Fibroblast of the aortic adventitia (primary cell): ENCODE measurements around the gene SPAG9. TPM values are rescaled to one million over a fixed set of nuclear protein-coding genes. Genes with fewer than 3 reads are reported as not detected.
A peak's percentile ranks its signal among the peaks of the same experiment; 100 is the strongest.

Source experiments
- DNase-seq: peaks from one replicate; pipeline ENCODE4 v3.0.0-alpha.2; 2010; ENCODE audit warnings: low read depth
- H3K4me3 ChIP-seq: 2 replicates; pipeline ENCODE4 v1.5.1; 2011; ENCODE audit warnings: low read depth, mild to moderate bottlenecking, control low read depth, low read length, moderate library complexity
- CTCF ChIP-seq: IDR thresholded peaks from 2 replicates; pipeline ENCODE4 v1.5.1; 2011; ENCODE audit warnings: mild to moderate bottlenecking, low read length, control low read depth, inconsistent platforms; ENCODE audit not compliant: insufficient read depth
- total RNA-seq: library from RNA; depleted of rRNA; stranded (reverse); fragments of >200 nt; gene quantifications from 2 replicates; pipeline ENCODE4 v1.2.3, GENCODE V29; 2012; ENCODE audit warnings: low replicate concordance

SPAG9 gene
- total RNA-seq, 1 donor: 135 TPM

DNA sequence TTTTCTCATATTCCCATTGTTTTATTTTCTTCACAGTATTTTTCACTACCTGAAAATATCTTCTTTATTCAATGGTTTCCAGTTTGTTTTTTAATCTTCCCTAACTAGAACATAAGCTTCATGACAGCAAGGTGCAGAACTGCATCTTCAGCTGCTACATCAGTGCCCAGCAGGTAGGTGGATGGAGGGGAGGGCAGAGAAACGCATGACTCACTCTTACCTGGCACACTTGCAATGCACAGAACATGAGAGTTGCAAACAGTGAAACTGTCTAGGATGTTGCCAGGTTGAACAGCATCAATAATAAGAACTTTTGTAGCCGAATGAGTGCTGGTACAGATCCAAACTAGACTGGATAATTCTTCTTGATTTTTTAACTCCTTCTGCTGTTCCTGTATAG is 127.1 kb downstream of the SPAG9 start:
- no peak for TF ChIP-seq CTCF
- DNase-seq: no peak
- no peak overlapping the region for H3K4me3 ChIP-seq

DNA sequence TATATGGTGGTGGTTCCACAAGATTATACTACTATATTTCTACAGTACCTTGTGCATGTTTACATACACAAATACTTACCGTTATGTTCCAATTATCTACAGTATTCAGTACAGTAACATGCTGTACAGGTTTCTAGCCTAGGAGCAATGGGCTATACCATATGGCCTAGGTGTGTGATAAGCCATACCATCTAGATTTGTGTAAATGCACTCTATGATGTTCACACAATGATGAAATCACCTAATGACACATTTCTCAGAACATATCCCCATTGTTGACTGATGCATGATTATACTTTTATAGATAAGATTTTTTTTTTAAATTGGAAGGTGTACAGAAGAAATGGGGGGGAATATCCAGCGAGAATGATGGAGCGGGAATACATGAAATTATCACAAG is 131.5 kb downstream of the SPAG9 start:
- DNase-seq: no peak
- H3K4me3 ChIP-seq: no peak overlapping the region
- TF ChIP-seq CTCF: no peak

DNA sequence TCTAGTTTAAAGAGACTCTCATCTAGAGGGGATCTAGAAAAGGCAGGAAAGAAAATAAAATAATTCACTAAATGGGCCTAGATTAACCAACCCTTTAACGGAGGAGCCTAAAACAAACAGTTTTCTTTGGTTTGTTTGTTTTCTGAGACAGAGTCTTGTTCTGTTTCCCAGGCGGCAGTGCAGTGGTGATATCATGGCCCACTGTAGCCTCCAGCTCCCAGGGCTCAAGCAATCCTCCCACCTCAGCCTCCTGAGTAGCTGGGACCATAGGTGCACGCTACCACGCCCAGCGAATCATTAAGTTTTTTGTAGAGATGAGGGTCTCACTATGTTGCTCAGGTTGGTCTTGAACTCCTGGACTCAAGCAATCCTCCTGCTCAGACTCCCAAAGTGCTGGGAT is 132.2 kb downstream of the SPAG9 start:
- DNase-seq: no peak
- H3K4me3 ChIP-seq: no peak overlapping the region
- no peak for TF ChIP-seq CTCF

DNA sequence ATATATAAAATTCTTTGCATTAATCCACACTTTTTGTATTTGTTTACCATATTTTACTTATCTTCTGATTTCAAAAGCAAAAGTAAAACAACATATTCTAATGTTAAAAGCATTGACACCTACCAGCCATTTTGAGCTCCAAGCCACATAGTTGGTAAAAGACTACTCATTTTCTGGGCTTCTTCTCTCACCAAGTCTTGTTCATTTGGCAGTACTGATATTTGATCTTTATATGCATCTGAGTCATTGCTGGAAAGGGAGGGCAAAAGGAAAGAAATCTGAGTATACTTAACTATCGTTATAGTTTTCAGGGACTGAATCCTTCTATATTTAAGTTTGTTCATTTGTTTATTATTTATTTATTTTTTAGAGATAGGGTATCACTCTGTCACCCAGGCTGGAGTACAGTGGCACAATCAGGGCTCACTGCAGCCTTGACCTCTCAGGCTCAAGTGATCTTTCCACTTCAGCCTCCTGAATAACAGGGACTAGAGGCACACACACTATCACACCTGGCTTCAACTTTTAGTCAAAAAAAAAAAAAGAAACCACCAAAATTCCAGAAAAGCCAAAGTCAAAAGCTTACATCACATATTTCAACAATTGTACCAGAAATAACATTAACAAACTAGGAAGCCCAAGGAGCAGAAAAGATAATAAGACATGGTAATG is 133.5 kb downstream of the SPAG9 start:
- no peak overlapping the region for H3K4me3 ChIP-seq
- no peak for TF ChIP-seq CTCF
- peak; percentile 51 for DNase-seq

GRCh38 chr17:50981279-50981678 is 139.4 kb downstream of the SPAG9 start:
- no peak overlapping the region for H3K4me3 ChIP-seq
- no peak for TF ChIP-seq CTCF
- no peak for DNase-seq

DNA sequence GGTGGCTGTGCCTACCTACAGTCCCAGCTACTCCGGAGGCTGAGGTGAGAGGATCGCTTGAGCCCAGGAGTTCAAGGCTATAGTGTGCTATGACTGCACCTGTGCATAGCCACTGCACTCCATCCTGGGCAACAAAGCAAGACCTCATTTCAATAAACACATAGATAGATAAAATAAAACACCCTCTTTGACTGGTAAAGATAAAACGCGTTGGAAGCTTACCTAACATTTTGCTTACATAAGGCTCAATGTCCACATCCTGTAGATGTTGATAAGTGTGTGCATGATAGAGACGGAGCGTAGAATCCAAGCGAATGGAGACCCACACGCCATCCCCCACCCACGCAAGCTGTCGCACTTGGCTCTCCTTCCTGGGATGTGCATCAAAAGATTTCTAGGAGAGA is 141.1 kb downstream of the SPAG9 start:
- no peak for TF ChIP-seq CTCF
- no peak for DNase-seq
- H3K4me3 ChIP-seq: no peak overlapping the region
